B cell (primary cell): ENCODE results near the gene UPK1B. TPM values are rescaled to one million over a fixed set of nuclear protein-coding genes. Genes with fewer than 3 reads are reported as not detected.

Experiments used
- ATAC-seq: fragments of 200-7000 bp; cut with Tn5 transposase; one replicate; pipeline ENCODE4 v1.10.0; 2021; ENCODE audit warnings: low read depth, mild to moderate bottlenecking, moderate number of reproducible peaks, moderate library complexity
- CTCF ChIA-PET: fragments of 350-600 bp; sonication (Branson Sonifier 250); formaldehyde crosslinking; loops from one replicate; lab custom pipeline; 2021; ENCODE audit warnings: antibody characterized with exemption, inconsistent platforms; lab: Charles Lee
- POLR2A ChIA-PET: fragments of 350-600 bp; sonication (Branson Sonifier 250); formaldehyde crosslinking; loops from one replicate; lab custom pipeline; 2021; ENCODE audit warnings: antibody characterized with exemption; lab: Charles Lee
- DNase-seq: peaks from one replicate; pipeline ENCODE4 v3.0.0; 2013
- H2AFZ ChIP-seq: 2 replicates; pipeline ENCODE4 v1.6.1; 2012; ENCODE audit warnings: mild to moderate bottlenecking, low read depth, low read length; ENCODE audit not compliant: insufficient read depth, poor library complexity, severe bottlenecking
- H3K27ac ChIP-seq, 2 donors: 1 replicate in 1 of 2; 2 replicates in 1 of 2; pipeline ENCODE4 v1.5.1; 2012 to 2013; ENCODE audit warnings: low read length in 2 of 2, mild to moderate bottlenecking in 2 of 2, moderate library complexity in 1 of 2
- H3K27me3 ChIP-seq, 4 experiments: fragments of 200-600 bp in 1 of 4; sonication (generic) in 1 of 4; replicated peaks in 1 of 4; 1 replicate in 2 of 4; 2 replicates in 2 of 4; pipeline versions ENCODE4 v1.6.1 to v1.7.0; 2013 to 2016; ENCODE audit warnings: low read length in 3 of 4, mild to moderate bottlenecking in 2 of 4, mixed read lengths in 1 of 4, moderate library complexity in 1 of 4; ENCODE audit not compliant: insufficient read depth in 4 of 4, control insufficient read depth in 3 of 4; ENCODE audit errors: control extremely low read depth in 1 of 4
- H3K36me3 ChIP-seq, 2 experiments: replicated peaks in 1 of 2; 1 replicate in 1 of 2; 2 replicates in 1 of 2; pipeline versions ENCODE4 v1.6.1 to v1.7.1; 2013; ENCODE audit warnings: low read length in 1 of 2; ENCODE audit not compliant: insufficient read depth in 2 of 2, control insufficient read depth in 1 of 2; ENCODE audit errors: control extremely low read depth in 1 of 2, extremely low read depth in 1 of 2
- H3K4me1 ChIP-seq, 2 donors: fragments of 200-600 bp in 1 of 2; sonication (generic) in 1 of 2; 1 replicate in 1 of 2; 2 replicates in 1 of 2; pipeline versions ENCODE4 v1.5.1 to v1.6.1; 2013 to 2017; ENCODE audit warnings: low read length in 2 of 2; ENCODE audit not compliant: control insufficient read depth in 2 of 2, insufficient read depth in 2 of 2
- H3K4me2 ChIP-seq: replicated peaks from 2 replicates; pipeline ENCODE3; 2012; ENCODE audit warnings: mild to moderate bottlenecking, low read depth, low read length; ENCODE audit not compliant: poor library complexity, severe bottlenecking
- H3K4me3 ChIP-seq, 5 experiments: fragments of 200-600 bp in 1 of 5; sonication (generic) in 1 of 5; 1 replicate in 3 of 5; 2 replicates in 2 of 5; pipeline versions ENCODE4 v1.5.1 to v1.7.0; 2011 to 2016; ENCODE audit warnings: low read length in 4 of 5, mild to moderate bottlenecking in 4 of 5, low read depth in 2 of 5, control low read depth in 1 of 5, moderate library complexity in 1 of 5; ENCODE audit not compliant: insufficient read depth in 1 of 5; ENCODE audit errors: control extremely low read depth in 1 of 5, extremely low read depth in 1 of 5
- H3K79me2 ChIP-seq: fragments of 200-600 bp; sonication (generic); one replicate; pipeline ENCODE4 v1.6.0; 2016; ENCODE audit warnings: low read length; ENCODE audit not compliant: control insufficient read depth, insufficient read depth
- H3K9ac ChIP-seq: fragments of 200-600 bp; sonication (generic); 2 replicates; pipeline ENCODE4 v1.6.1; 2017; ENCODE audit warnings: mild to moderate bottlenecking, low read length, moderate library complexity
- H3K9me3 ChIP-seq, 3 donors: one replicate each; pipeline versions ENCODE4 v1.6.1 to v1.7.1; 2013; ENCODE audit warnings: low read length in 2 of 3; ENCODE audit not compliant: control insufficient read depth in 2 of 3, insufficient read depth in 1 of 3; ENCODE audit errors: control extremely low read depth in 1 of 3
- H4K20me1 ChIP-seq: 2 replicates; pipeline ENCODE4 v1.6.0; 2012; ENCODE audit warnings: mild to moderate bottlenecking, low read length; ENCODE audit not compliant: insufficient read depth, control insufficient read depth, poor library complexity, severe bottlenecking
- H3K27ac Mint-ChIP-seq: one replicate; pipeline ENCODE4 v1.8.0; 2021; ENCODE audit warnings: mixed read lengths
- H3K27me3 Mint-ChIP-seq: one replicate; pipeline ENCODE4 v1.8.0; 2021; ENCODE audit warnings: mixed read lengths
- H3K4me1 Mint-ChIP-seq: one replicate; pipeline ENCODE4 v1.8.0; 2021; ENCODE audit warnings: mixed read lengths
- H3K4me3 Mint-ChIP-seq: one replicate; pipeline ENCODE4 v1.8.0; 2021; ENCODE audit warnings: mixed read lengths
- H3K9me3 Mint-ChIP-seq: one replicate; pipeline ENCODE4 v1.8.0; 2022; ENCODE audit warnings: mixed read lengths; ENCODE audit not compliant: insufficient read depth
- CTCF ChIP-seq: fragments of 200-600 bp; IDR thresholded peaks from one replicate; pipeline ENCODE4 v1.8.0; 2022; ENCODE audit warnings: antibody characterized with exemption, mild to moderate bottlenecking
- EZH2 ChIP-seq: IDR thresholded peaks from 2 replicates; pipeline ENCODE4 v1.6.1; 2012; ENCODE audit warnings: borderline replicate concordance, low read depth, mild to moderate bottlenecking, moderate library complexity, low read length; ENCODE audit not compliant: insufficient read depth, poor library complexity, severe bottlenecking
- WGBS: methylation state at CpG from one replicate; pipeline ENCODE4 v1.1.5; 2013; ENCODE audit warnings: missing lambda C conversion rate; ENCODE audit not compliant: insufficient coverage; 5-methylcytosine and 5-hydroxymethylcytosine counted together
- intact Hi-C: fragments of 100-400 bp; cut with micrococcal nuclease; formaldehyde crosslinking; loops from one replicate; pipeline ENCODE4 v1.10.0; 2022
- polyA plus RNA-seq: library from polyadenylated mRNA; depleted of rRNA; stranded (reverse); fragments of >200 nt; gene quantifications from 2 replicates; pipeline ENCODE4 v1.2.3, GENCODE V29; 2012
- total RNA-seq, 2 donors: library from RNA; stranded (reverse); fragments of 120-200 nt in 1 of 2; gene quantifications; 1 replicate in 1 of 2; 2 replicates in 1 of 2; pipeline versions ENCODE4 v1.2.3 to v1.2.4, GENCODE V29; 2013 to 2022

Gene UPK1B
- total and polyA plus RNA-seq, 2 donors (not counting 1 experiment from before 2014, with no cell fraction given), result not detected

GRCh38 chr3:119236756-119237155 lies 63.4 kb downstream of the UPK1B start:
- DNase-seq (peak; percentile 15), ATAC-seq (no peak)
- TF ChIP-seq CTCF, result no peak
- no peak for TF ChIP-seq EZH2
- Histone ChIP-seq H3K4me3 (no peak overlapping the region), H3K27ac (no peak overlapping the region), H4K20me1 (no peaks in the 10 kb centered on the region), H3K9ac (no peak overlapping the region), H3K27me3 (no peaks in the 10 kb centered on the region), H3K9me3 (no peaks in the 10 kb centered on the region), H3K36me3 (peaks cover 2 to 23% of the 10 kb centered on the region in 2 experiments), H3K4me2 (peak overlapping the region; percentile 30), H3K79me2 (peaks cover 30% of the 10 kb centered on the region), H2AFZ (no peak overlapping the region), H3K4me1 (peaks cover 30 to 34% of the 10 kb centered on the region in 2 donors)
- H3K27ac Mint-ChIP-seq, result peak overlapping the region; percentile 59
- peaks cover 30% of the 10 kb centered on the region for H3K4me1 Mint-ChIP-seq
- H3K4me3 Mint-ChIP-seq, result peak overlapping the region; percentile 7
- 0% methylated on average over 1 of the region's 7 CpGs for WGBS
- CTCF ChIA-PET, result no interaction called here
- H3K27me3 Mint-ChIP-seq, result no peaks in the 10 kb centered on the region
- no peaks in the 10 kb centered on the region for H3K9me3 Mint-ChIP-seq
- intact Hi-C loops, result no loop called here
- POLR2A ChIA-PET, result no interaction called here

GRCh38 chr3:119237299-119237698 lies 63.9 kb downstream of the UPK1B start:
- Histone ChIP-seq H4K20me1 (no peaks in the 10 kb centered on the region), H3K9me3 (no peaks in the 10 kb centered on the region), H3K4me2 (peak overlapping the region; percentile 30), H3K27ac (no peak overlapping the region), H3K4me1 (peaks cover 30 to 34% of the 10 kb centered on the region in 2 donors), H3K36me3 (peaks cover 2 to 23% of the 10 kb centered on the region in 2 experiments), H3K79me2 (peaks cover 30% of the 10 kb centered on the region), H3K9ac (no peak overlapping the region), H3K27me3 (no peaks in the 10 kb centered on the region), H3K4me3 (no peak overlapping the region), H2AFZ (no peak overlapping the region)
- ChIA-PET POLR2A (no interaction called here), CTCF (no interaction called here)
- no peak for ATAC-seq
- intact Hi-C loops, result no loop called here
- no peak overlapping the region for H3K4me3 Mint-ChIP-seq
- no peak overlapping the region for H3K27ac Mint-ChIP-seq
- no peaks in the 10 kb centered on the region for H3K9me3 Mint-ChIP-seq
- H3K4me1 Mint-ChIP-seq, result peaks cover 30% of the 10 kb centered on the region
- no peaks in the 10 kb centered on the region for H3K27me3 Mint-ChIP-seq
- no peak for TF ChIP-seq CTCF
- no peak for DNase-seq
